HCT116 (cell line): ENCODE data around the gene IGSF9B.

Source experiments
- CTCF ChIP-seq, 3 experiments: fragments of 200-600 bp in 1 of 3; sonication (generic) in 1 of 3; IDR thresholded peaks in 2 of 3; conservative IDR thresholded peaks in 1 of 3; 2 replicates each; pipeline ENCODE4 v1.5.1; 2012 to 2017; ENCODE audit warnings: low read depth in 2 of 3, low read length in 2 of 3, antibody characterized with exemption in 1 of 3, borderline replicate concordance in 1 of 3, control low read depth in 1 of 3, mild to moderate bottlenecking in 1 of 3, mixed read lengths in 1 of 3, mixed run types in 1 of 3, moderate library complexity in 1 of 3; ENCODE audit not compliant: insufficient read depth in 1 of 3
- EGR1 ChIP-seq: IDR thresholded peaks from 2 replicates; pipeline ENCODE4 v1.6.1; 2012; ENCODE audit warnings: low read depth
- EZH2 ChIP-seq: fragments of 200-600 bp; sonication (generic); IDR thresholded peaks from 2 replicates; pipeline ENCODE4 v1.6.1; 2017; ENCODE audit warnings: antibody characterized with exemption, mixed run types
- EZH2phosphoT487 ChIP-seq: fragments of 200-600 bp; IDR thresholded peaks from 2 replicates; pipeline ENCODE4 v1.6.1; 2018; ENCODE audit warnings: antibody characterized with exemption, borderline replicate concordance
- JUND ChIP-seq: IDR thresholded peaks from 2 replicates; pipeline ENCODE4 v1.6.1; 2012
- POLR2A ChIP-seq: IDR thresholded peaks from 2 replicates; pipeline ENCODE4 v1.7.0; 2011; ENCODE audit warnings: borderline replicate concordance; ENCODE audit not compliant: insufficient read depth, insufficient read length; ENCODE audit errors: extremely low read depth
- POLR2AphosphoS5 ChIP-seq: IDR thresholded peaks from 2 replicates; pipeline ENCODE4 v1.6.1; 2011; ENCODE audit warnings: mild to moderate bottlenecking, low read depth, low read length, moderate library complexity
- RAD21 ChIP-seq: IDR thresholded peaks from 2 replicates; pipeline ENCODE4 v1.6.1; 2012; ENCODE audit warnings: low read depth, mild to moderate bottlenecking
- SRF ChIP-seq: IDR thresholded peaks from 2 replicates; pipeline ENCODE4 v1.6.1; 2012; ENCODE audit warnings: low read depth
- ZNF274 ChIP-seq: fragments of 200-500 bp; sonication (Bioruptor generic); IDR thresholded peaks from 2 replicates; pipeline ENCODE4 v1.6.1; 2014; ENCODE audit warnings: mild to moderate bottlenecking, low read depth, low read length, inconsistent platforms
- TF ChIP-seq, protein P1 (sequence below): IDR thresholded peaks from 2 replicates; pipeline ENCODE4 v1.6.1; 2012
- TF ChIP-seq, protein P2 (sequence below): IDR thresholded peaks from 2 replicates; pipeline ENCODE4 v1.6.1; 2012

- TF ChIP-seq CTCF (IDR thresholded peaks at IDR 0.05 in 2 of 3, conservative IDR thresholded peaks at IDR 0.05 in 1 of 3; ENCODE audit: borderline replicate concordance in 1 of 3, insufficient read depth in 1 of 3, low read depth in 2 of 3, low read length in 2 of 3) (no peak), RAD21 (no peak), EZH2phosphoT487 (no peak), EZH2 (no peak), ZNF274 (no peak), POLR2AphosphoS5 (no peak), POLR2A (no peak), EGR1 (no peak), JUND (no peak), SRF (no peak)
- TF ChIP-seq, protein P1, sequence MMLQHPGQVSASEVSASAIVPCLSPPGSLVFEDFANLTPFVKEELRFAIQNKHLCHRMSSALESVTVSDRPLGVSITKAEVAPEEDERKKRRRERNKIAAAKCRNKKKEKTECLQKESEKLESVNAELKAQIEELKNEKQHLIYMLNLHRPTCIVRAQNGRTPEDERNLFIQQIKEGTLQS: no peak
- TF ChIP-seq, protein P2, sequence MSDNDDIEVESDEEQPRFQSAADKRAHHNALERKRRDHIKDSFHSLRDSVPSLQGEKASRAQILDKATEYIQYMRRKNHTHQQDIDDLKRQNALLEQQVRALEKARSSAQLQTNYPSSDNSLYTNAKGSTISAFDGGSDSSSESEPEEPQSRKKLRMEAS: no peak
Measured at GRCh38 chr11:133935551-133935910, 21.2 kb downstream of the IGSF9B start.
